Hepatocyte (in vitro differentiated cells): ENCODE measurements around the gene ORM2.

Source experiments
- EZH2 ChIP-seq: fragments of 200-600 bp; sonication (generic); IDR thresholded peaks from 2 replicates; pipeline ENCODE4 v1.6.1; 2016; ENCODE audit warnings: antibody characterized with exemption, mild to moderate bottlenecking, borderline replicate concordance
- EZH2phosphoT487 ChIP-seq: fragments of 200-600 bp; sonication (generic); IDR thresholded peaks from one replicate; pipeline ENCODE4 v1.6.1; 2018; ENCODE audit warnings: antibody characterized with exemption, mild to moderate bottlenecking, low read depth, moderate library complexity; ENCODE audit not compliant: unreplicated experiment, severe bottlenecking
- TF ChIP-seq, protein P1 (sequence below): fragments of 200-600 bp; sonication (generic); IDR thresholded peaks from 2 replicates; pipeline ENCODE4 v1.5.1; 2016; ENCODE audit warnings: antibody characterized with exemption, mild to moderate bottlenecking; ENCODE audit not compliant: poor library complexity

DNA sequence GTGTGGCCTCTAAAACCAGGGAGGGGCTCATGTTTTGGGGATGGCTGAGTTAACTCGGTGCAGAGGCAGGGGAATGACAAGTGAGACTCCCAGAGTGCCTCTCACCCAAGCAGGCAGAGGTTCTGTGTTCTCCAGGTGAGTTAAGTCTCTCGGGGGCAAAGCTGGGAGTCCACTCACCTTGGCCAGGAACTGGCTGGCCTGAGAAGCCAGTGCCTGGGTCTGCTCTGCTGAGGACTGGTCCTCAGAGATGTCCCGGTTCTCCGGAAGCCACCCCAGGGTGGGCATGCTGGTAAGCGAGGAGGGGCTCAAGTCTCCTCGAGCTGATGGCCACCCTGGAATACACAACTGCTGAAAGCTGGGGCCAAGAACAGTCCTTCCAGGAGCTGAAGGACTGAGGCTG is 37.7 kb downstream of the ORM2 start:
- TF ChIP-seq, protein P1, sequence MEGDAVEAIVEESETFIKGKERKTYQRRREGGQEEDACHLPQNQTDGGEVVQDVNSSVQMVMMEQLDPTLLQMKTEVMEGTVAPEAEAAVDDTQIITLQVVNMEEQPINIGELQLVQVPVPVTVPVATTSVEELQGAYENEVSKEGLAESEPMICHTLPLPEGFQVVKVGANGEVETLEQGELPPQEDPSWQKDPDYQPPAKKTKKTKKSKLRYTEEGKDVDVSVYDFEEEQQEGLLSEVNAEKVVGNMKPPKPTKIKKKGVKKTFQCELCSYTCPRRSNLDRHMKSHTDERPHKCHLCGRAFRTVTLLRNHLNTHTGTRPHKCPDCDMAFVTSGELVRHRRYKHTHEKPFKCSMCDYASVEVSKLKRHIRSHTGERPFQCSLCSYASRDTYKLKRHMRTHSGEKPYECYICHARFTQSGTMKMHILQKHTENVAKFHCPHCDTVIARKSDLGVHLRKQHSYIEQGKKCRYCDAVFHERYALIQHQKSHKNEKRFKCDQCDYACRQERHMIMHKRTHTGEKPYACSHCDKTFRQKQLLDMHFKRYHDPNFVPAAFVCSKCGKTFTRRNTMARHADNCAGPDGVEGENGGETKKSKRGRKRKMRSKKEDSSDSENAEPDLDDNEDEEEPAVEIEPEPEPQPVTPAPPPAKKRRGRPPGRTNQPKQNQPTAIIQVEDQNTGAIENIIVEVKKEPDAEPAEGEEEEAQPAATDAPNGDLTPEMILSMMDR = no peak
- TF ChIP-seq EZH2phosphoT487 (no peak), EZH2 (no peak)
